K562 (cell line): ENCODE results near the gene MLLT6. TPM values are rescaled to one million over a fixed set of nuclear protein-coding genes. Genes with fewer than 3 reads are reported as not detected.

Source experiments
- ATF4 ChIP-seq: fragments of 450-650 bp; formaldehyde crosslinking; IDR thresholded peaks from 2 replicates; pipeline ENCODE4 v1.4.0; 2022; ENCODE audit warnings: mild to moderate bottlenecking, moderate library complexity
- BCL6 ChIP-seq: fragments of 250-450 bp; sonication (Bioruptor Pico); IDR thresholded peaks from 2 replicates; pipeline ENCODE4 v1.4.0; 2020
- BRD4 ChIP-seq: fragments of 200-600 bp; sonication (generic); IDR thresholded peaks from 2 replicates; pipeline ENCODE4 v1.6.1; 2017; ENCODE audit warnings: inconsistent platforms
- CBFB ChIP-seq: sonication (generic); formaldehyde crosslinking; IDR thresholded peaks from 2 replicates; pipeline ENCODE4 v1.4.0; 2020; ENCODE audit warnings: mild to moderate bottlenecking, missing genetic modification reagents
- CHD4 ChIP-seq: fragments of 200-600 bp; sonication (generic); IDR thresholded peaks from 3 replicates; pipeline ENCODE4 v1.6.1; 2012; ENCODE audit warnings: low read depth, mild to moderate bottlenecking, mixed read lengths, low read length, inconsistent platforms; ENCODE audit not compliant: insufficient read depth, insufficient replicate concordance, poor library complexity, severe bottlenecking
- FOSL1 ChIP-seq: fragments of 200-800 bp; sonication (Bioruptor generic); conservative IDR thresholded peaks from 2 replicates; pipeline ENCODE4 v1.6.1; 2016; ENCODE audit warnings: missing genetic modification characterization, missing compliant biosample characterization
- FOXK2 ChIP-seq, 2 experiments: fragments of 450-650 bp; IDR thresholded peaks in 1 of 2; conservative IDR thresholded peaks in 1 of 2; 2 replicates each; pipeline ENCODE4 v1.6.1; 2016; ENCODE audit warnings: low read depth in 2 of 2, mild to moderate bottlenecking in 1 of 2
- STAT5A ChIP-seq: IDR thresholded peaks from 2 replicates; pipeline ENCODE4 v1.6.1; 2012; ENCODE audit warnings: low read length, inconsistent platforms, borderline replicate concordance
- SUPT5H ChIP-seq: fragments of 450-650 bp; IDR thresholded peaks from 2 replicates; pipeline ENCODE4 v1.6.1; 2016
- TAF9B ChIP-seq: fragments of 450-650 bp; IDR thresholded peaks from 2 replicates; pipeline ENCODE4 v1.6.1; 2018; ENCODE audit warnings: mild to moderate bottlenecking; ENCODE audit not compliant: partially characterized antibody
- TRIM25 ChIP-seq: fragments of 450-650 bp; IDR thresholded peaks from 2 replicates; pipeline ENCODE4 v1.7.0; 2016; ENCODE audit warnings: borderline replicate concordance
- XRCC5 ChIP-seq: fragments of 200-400 bp; formaldehyde crosslinking; IDR thresholded peaks from 2 replicates; pipeline ENCODE4 v1.6.1; 2017; ENCODE audit warnings: low read depth, mild to moderate bottlenecking, low read length
- ZBTB26 ChIP-seq: fragments of 450-650 bp; formaldehyde crosslinking; IDR thresholded peaks from 2 replicates; pipeline ENCODE4 v1.4.0; 2022; ENCODE audit warnings: missing genetic modification characterization
- ZMIZ1 ChIP-seq, 2 experiments: fragments of 150-350 bp in 1 of 2; IDR thresholded peaks; 2 replicates each; pipeline ENCODE4 v1.6.1; 2012 to 2016; ENCODE audit warnings: low read depth in 2 of 2, low read length in 2 of 2, mild to moderate bottlenecking in 1 of 2, moderate library complexity in 1 of 2
- ZNF134 ChIP-seq: fragments of 250-450 bp; sonication (Bioruptor Pico); conservative IDR thresholded peaks from 2 replicates; pipeline ENCODE4 v1.4.0; 2020
- ZNF512 ChIP-seq: IDR thresholded peaks from 2 replicates; pipeline ENCODE4 v1.6.1; 2016; ENCODE audit warnings: missing genetic modification characterization, missing compliant biosample characterization
- ZNF644 ChIP-seq: fragments of 200-800 bp; sonication (Bioruptor generic); IDR thresholded peaks from 2 replicates; pipeline ENCODE4 v1.6.1; 2016; ENCODE audit warnings: low read depth, missing genetic modification characterization, missing compliant biosample characterization
- polyA plus RNA-seq, 8 experiments: library from polyadenylated mRNA; depleted of rRNA in 4 of 8; stranded (reverse) in 5 of 8; unstranded in 3 of 8; fragments of >200 nt; fragmentation: Nextera tagmentation in 2 of 8; fragmentation: Illumina TruSeq in 1 of 8; extraction: Ambion mirVana in 2 of 8; extraction: Trizol in 1 of 8; gene quantifications; 2 replicates each; pipeline versions ENCODE4 v1.2.1 to v1.2.3, GENCODE V29; 2011 to 2014; ENCODE audit warnings: inconsistent platforms in 1 of 8, missing spikeins in 1 of 8
- total RNA-seq, 7 experiments: library from RNA; depleted of rRNA in 6 of 7; stranded (reverse); fragments of >200 nt in 6 of 7; fragmentation: Illumina TruSeq in 2 of 7; extraction: Trizol in 2 of 7; gene quantifications; 2 replicates each; pipeline versions ENCODE4 v1.2.1 to v1.2.3, GENCODE V29; 2011 to 2021; ENCODE audit warnings: low replicate concordance in 1 of 7

MLLT6 gene
- total and polyA plus RNA-seq, 9 of the 15 experiments (the other 6 are each of a cell fraction or from before 2014, with no cell fraction given), result 3.1 to 71.7 (median 30.0) TPM

GRCh38 chr17:38751144-38751807 is 46.2 kb downstream of the MLLT6 start (continued):
- TF ChIP-seq ZMIZ1 (IDR thresholded peaks at IDR 0.05; ENCODE audit: low read depth in 2 of 2, low read length in 2 of 2) (no peak), BRD4 (0 out of 2 replicates have a peak, but pooled peaks have one; percentile 83), CHD4 (no peak), ZNF644 (tag) (no peak), ZBTB26 (CRISPR knock-in tag) (no peak), SUPT5H (peak; percentile 8; the same call in 1 of the 2 replicates), CBFB (no peak), ATF4 (CRISPR knock-in tag) (no peak), XRCC5 (no peak), FOSL1 (tag) (0 out of 2 replicates have a peak, but pooled peaks have one; percentile 6), ZNF512 (tag) (peak; percentile 87), ZNF134 (CRISPR knock-in tag) (no peak), TRIM25 (0 out of 2 replicates have a peak, but pooled peaks have one; percentile 78), TAF9B (peak; percentile 41), FOXK2 (conservative IDR thresholded peaks at IDR 0.05 in 1 of 2, IDR thresholded peaks at IDR 0.05 in 1 of 2; ENCODE audit: low read depth in 2 of 2) (peak in 1 of 2 experiments; percentile 40; a peak in 2 of 4 replicates), STAT5A (no peak), BCL6 (no peak)
